ENCODE measurements around the gene MRPL43.

The MRPL43 gene

GRCh38 chr10:101020427-101021075, 33.3 kb upstream of the MRPL43 start:
- DNase-seq (ENCODE audit: low read depth, low spot score) = no peak

- no peak for DNase-seq (ENCODE audit: low read depth, low spot score)
Observed at GRCh38 chr10:101019440-101019703, 32.1 kb upstream of the MRPL43 start.

GRCh38 chr10:101018600-101019439, 31.5 kb upstream of the MRPL43 start:
- DNase-seq (ENCODE audit: low read depth, low spot score) = peak; percentile 93

GRCh38 chr10:101018118-101018599, 30.9 kb upstream of the MRPL43 start:
- no peak for DNase-seq (ENCODE audit: low read depth, low spot score)

GRCh38 chr10:101016814-101017213, 29.5 kb upstream of the MRPL43 start:
- DNase-seq (ENCODE audit: low read depth, low spot score) = no peak

GRCh38 chr10:101015582-101015973, 28.3 kb upstream of the MRPL43 start:
- DNase-seq (ENCODE audit: low read depth, low spot score) = no peak

GRCh38 chr10:101014966-101015581, 27.8 kb upstream of the MRPL43 start:
- peak; percentile 63 for DNase-seq (ENCODE audit: low read depth, low spot score)

- DNase-seq (ENCODE audit: low read depth, low spot score) = peak; percentile 85
Observed at GRCh38 chr10:101014230-101014884, 27.1 kb upstream of the MRPL43 start.

- DNase-seq (ENCODE audit: low read depth, low spot score) = no peak
Observed at GRCh38 chr10:101013365-101013825, 26.1 kb upstream of the MRPL43 start.

GRCh38 chr10:101012525-101013364, 25.4 kb upstream of the MRPL43 start:
- peak; percentile 96 for DNase-seq (ENCODE audit: low read depth, low spot score)

GRCh38 chr10:101011517-101012423, 24.5 kb upstream of the MRPL43 start:
- DNase-seq (ENCODE audit: low read depth, low spot score) = peak; percentile 37

- no peak for DNase-seq (ENCODE audit: low read depth, low spot score)
Observed at GRCh38 chr10:101010329-101010728, 23.0 kb upstream of the MRPL43 start.

GRCh38 chr10:101008823-101009423, 21.6 kb upstream of the MRPL43 start:
- no peak for DNase-seq (ENCODE audit: low read depth, low spot score)

- DNase-seq (ENCODE audit: low read depth, low spot score) = no peak
Observed at GRCh38 chr10:101007915-101008822, 20.9 kb upstream of the MRPL43 start.

- no peak for DNase-seq (ENCODE audit: low read depth, low spot score)
Observed at GRCh38 chr10:101007099-101007711, 19.9 kb upstream of the MRPL43 start.

- DNase-seq (ENCODE audit: low read depth, low spot score) = no peak
Observed at GRCh38 chr10:101006593-101007098, 19.3 kb upstream of the MRPL43 start.

- DNase-seq (ENCODE audit: low read depth, low spot score) = no peak
Observed at GRCh38 chr10:101005869-101006567, 18.7 kb upstream of the MRPL43 start.
